ENCODE measurements around the gene MAPKBP1.
A peak's percentile ranks its signal among the peaks of the same experiment; 100 is the strongest.
"Not testable (repeated sequence)": the region's sequence is repeated elsewhere in the genome, so short reads cannot be mapped to it uniquely, and the experiment has no call there.

MAPKBP1 gene

GRCh38 chr15:41774062-41774881, at the start of gene MAPKBP1:
Gene MAPKBP1, plus strand, starts transcription at chr15:41774484. Its CDS starts 792 bp downstream, at chr15:41775276.
- TF ChIP-seq POLR2A (IDR thresholded peaks at IDR 0.05; ENCODE audit: low read length) (peak; percentile 53), GATA1 (IDR thresholded peaks at IDR 0.05; ENCODE audit: low read depth, low read length) (no peak)
- DNase-seq, result peak; percentile 98 to 99

- TF ChIP-seq GATA1 (IDR thresholded peaks at IDR 0.05; ENCODE audit: low read depth, low read length), result no peak
- TF ChIP-seq POLR2A (IDR thresholded peaks at IDR 0.05; ENCODE audit: low read length), result no peak
- no peak for DNase-seq
Measured at GRCh38 chr15:41727143-41727542, 47.1 kb upstream of the MAPKBP1 start.

GRCh38 chr15:41728061-41728460, 46.2 kb upstream of the MAPKBP1 start:
- not testable (repeated sequence) for DNase-seq

- no peak for DNase-seq
- no peak for TF ChIP-seq POLR2A (IDR thresholded peaks at IDR 0.05; ENCODE audit: low read length)
- TF ChIP-seq GATA1 (IDR thresholded peaks at IDR 0.05; ENCODE audit: low read depth, low read length), result no peak
Measured at GRCh38 chr15:41730543-41730942, 43.7 kb upstream of the MAPKBP1 start.

GRCh38 chr15:41732483-41732882, 41.8 kb upstream of the MAPKBP1 start:
- TF ChIP-seq POLR2A (IDR thresholded peaks at IDR 0.05; ENCODE audit: low read length) (no peak), GATA1 (IDR thresholded peaks at IDR 0.05; ENCODE audit: low read depth, low read length) (no peak)
- DNase-seq, result no peak

GRCh38 chr15:41734079-41734478, 40.2 kb upstream of the MAPKBP1 start:
- DNase-seq, result no peak
- no peak for TF ChIP-seq POLR2A (IDR thresholded peaks at IDR 0.05; ENCODE audit: low read length)
- TF ChIP-seq GATA1 (IDR thresholded peaks at IDR 0.05; ENCODE audit: low read depth, low read length), result no peak

- no peak for DNase-seq
- TF ChIP-seq GATA1 (IDR thresholded peaks at IDR 0.05; ENCODE audit: low read depth, low read length) (no peak), POLR2A (IDR thresholded peaks at IDR 0.05; ENCODE audit: low read length) (no peak)
Measured at GRCh38 chr15:41735046-41735445, 39.2 kb upstream of the MAPKBP1 start.

GRCh38 chr15:41735492-41735891, 38.8 kb upstream of the MAPKBP1 start:
- not testable (repeated sequence) for DNase-seq

- TF ChIP-seq GATA1 (IDR thresholded peaks at IDR 0.05; ENCODE audit: low read depth, low read length) (no peak), POLR2A (IDR thresholded peaks at IDR 0.05; ENCODE audit: low read length) (no peak)
- DNase-seq, result no peak
Measured at GRCh38 chr15:41746802-41747201, 27.5 kb upstream of the MAPKBP1 start.

- no peak for DNase-seq
- no peak for TF ChIP-seq GATA1 (IDR thresholded peaks at IDR 0.05; ENCODE audit: low read depth, low read length)
- no peak for TF ChIP-seq POLR2A (IDR thresholded peaks at IDR 0.05; ENCODE audit: low read length)
Measured at GRCh38 chr15:41756198-41756597, 18.1 kb upstream of the MAPKBP1 start.

- DNase-seq, result peak; percentile 75 to 77
- TF ChIP-seq POLR2A (IDR thresholded peaks at IDR 0.05; ENCODE audit: low read length) (no peak), GATA1 (IDR thresholded peaks at IDR 0.05; ENCODE audit: low read depth, low read length) (no peak)
Measured at GRCh38 chr15:41772720-41773331, 1.5 kb upstream of the MAPKBP1 start.

- TF ChIP-seq GATA1 (IDR thresholded peaks at IDR 0.05; ENCODE audit: low read depth, low read length), result no peak
- TF ChIP-seq POLR2A (IDR thresholded peaks at IDR 0.05; ENCODE audit: low read length), result no peak
- no peak for DNase-seq
Measured at GRCh38 chr15:41773332-41773728, 954 bp upstream of the MAPKBP1 start.

GRCh38 chr15:41773729-41774061, 589 bp upstream of the MAPKBP1 start:
- no peak for DNase-seq
- no peak for TF ChIP-seq GATA1 (IDR thresholded peaks at IDR 0.05; ENCODE audit: low read depth, low read length)
- no peak for TF ChIP-seq POLR2A (IDR thresholded peaks at IDR 0.05; ENCODE audit: low read length)

GRCh38 chr15:41774882-41775417, 666 bp downstream of the MAPKBP1 start:
- DNase-seq, result no peak

GRCh38 chr15:41775651-41776050, 1.4 kb downstream of the MAPKBP1 start:
- peak; percentile 20 to 29 for DNase-seq
- TF ChIP-seq POLR2A (IDR thresholded peaks at IDR 0.05; ENCODE audit: low read length) (no peak), GATA1 (IDR thresholded peaks at IDR 0.05; ENCODE audit: low read depth, low read length) (no peak)

More at GRCh38 chr15:41774882-41775417, 666 bp downstream of the MAPKBP1 start:
- TF ChIP-seq GATA1 (IDR thresholded peaks at IDR 0.05; ENCODE audit: low read depth, low read length) (no peak), POLR2A (IDR thresholded peaks at IDR 0.05; ENCODE audit: low read length) (no peak)

Data from erythroblast (primary cell).